Adipose tissue (tissue), 3 donors: ENCODE measurements around the gene SMAD3. TPM values are rescaled to one million over a fixed set of nuclear protein-coding genes. Genes with fewer than 3 reads are reported as not detected.

ENCODE experiments used
- polyA plus RNA-seq, 3 donors: library from polyadenylated mRNA; stranded (reverse); fragments of 200-250 nt; gene quantifications; one replicate each; pipeline ENCODE4 v1.2.3, GENCODE V29; 2013
- donor health status: healthy with polysubstance abuse.
- donor health status: Bipolar disorder and iron deficiency.
- donor health status: healthy.

SMAD3 gene
- polyA plus RNA-seq, 3 donors, result 8.5 to 45.3 (median 27.7) TPM

Other genes with a start within 250 kb of the SMAD3 start
- gene AAGAB, start 189.1 kb downstream of the SMAD3 start, polyA plus RNA-seq, result 10 to 100 TPM in 2 of 3 donors, 1 to 10 TPM in 1; 9.5 to 20.8 (median 13.6) TPM
- under 1 TPM; 0.35 to 0.90 (median 0.45) TPM for gene IQCH, start 189.2 kb downstream of the SMAD3 start, polyA plus RNA-seq